GM18861 (cell line): Measurements from ENCODE around the gene ENTREP3.
"Not testable (repeated sequence)": the region's sequence is repeated elsewhere in the genome, so short reads cannot be mapped to it uniquely, and the experiment has no call there.

ENCODE experiments used
- ATAC-seq: cut with Tn5 transposase; IDR thresholded peaks from one replicate; pipeline ENCODE4 v1.9.1; 2021; ENCODE audit not compliant: unreplicated experiment

ENTREP3 gene

DNA sequence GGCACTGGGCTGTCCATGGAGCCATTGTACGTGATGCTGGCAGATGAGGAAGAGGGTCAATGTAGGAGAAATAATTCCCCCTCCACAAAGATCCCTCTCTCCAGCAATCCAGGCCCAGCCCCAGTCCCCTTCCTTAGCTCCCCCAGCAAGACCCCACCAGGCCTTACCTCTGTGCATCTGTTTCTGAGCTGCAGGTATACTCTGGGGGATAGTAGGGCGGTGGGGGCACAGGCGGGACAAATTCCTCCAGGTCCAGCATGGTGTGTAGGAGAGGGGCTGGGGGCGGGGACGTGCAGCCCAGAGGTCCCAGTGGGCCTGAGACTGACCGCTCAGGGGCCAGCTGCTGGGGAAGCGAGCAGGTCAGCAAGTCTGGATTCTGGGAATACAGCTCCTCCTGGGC, 3.7 kb downstream of the ENTREP3 start:
- ATAC-seq, result no peak

DNA sequence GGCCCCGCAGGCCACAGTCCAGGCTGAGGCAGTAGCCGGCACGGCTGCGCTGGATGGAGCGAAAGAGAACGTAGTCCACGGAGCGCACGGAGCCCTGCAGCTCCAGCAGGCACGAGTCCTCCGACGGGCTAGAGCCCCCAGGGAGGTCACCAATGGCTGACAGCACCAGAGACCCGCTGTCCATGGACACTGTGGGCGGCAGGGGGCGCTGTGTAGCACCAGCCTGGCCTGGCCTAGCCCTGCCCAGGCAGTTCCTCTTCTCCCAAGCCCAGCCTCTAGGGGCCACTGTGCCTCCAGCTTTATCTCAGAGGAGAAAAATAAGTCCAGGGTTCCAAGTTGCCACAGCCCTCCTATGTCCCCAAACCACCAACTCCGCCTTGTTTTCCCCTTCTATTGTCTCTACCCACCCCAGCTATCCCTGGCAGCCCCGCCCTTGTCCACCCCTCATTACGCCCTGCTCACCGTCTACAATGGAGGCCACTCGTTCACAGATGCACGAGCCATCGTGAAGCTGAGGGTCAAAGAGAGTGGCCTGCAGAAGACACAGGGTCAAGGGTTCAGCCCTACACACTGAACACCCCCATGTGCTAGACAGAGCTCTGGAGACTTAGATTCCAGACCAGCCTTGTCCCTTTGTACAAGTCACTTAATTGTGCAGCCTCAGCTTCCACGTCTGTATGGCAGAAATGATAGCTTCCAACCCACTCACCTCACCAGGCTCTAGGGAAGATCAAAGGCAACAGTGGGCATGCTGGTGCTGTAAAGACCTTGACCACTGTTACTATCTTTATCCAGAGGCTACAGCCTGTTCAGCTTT, 4.4 kb downstream of the ENTREP3 start:
- ATAC-seq, result peak; percentile 65

DNA sequence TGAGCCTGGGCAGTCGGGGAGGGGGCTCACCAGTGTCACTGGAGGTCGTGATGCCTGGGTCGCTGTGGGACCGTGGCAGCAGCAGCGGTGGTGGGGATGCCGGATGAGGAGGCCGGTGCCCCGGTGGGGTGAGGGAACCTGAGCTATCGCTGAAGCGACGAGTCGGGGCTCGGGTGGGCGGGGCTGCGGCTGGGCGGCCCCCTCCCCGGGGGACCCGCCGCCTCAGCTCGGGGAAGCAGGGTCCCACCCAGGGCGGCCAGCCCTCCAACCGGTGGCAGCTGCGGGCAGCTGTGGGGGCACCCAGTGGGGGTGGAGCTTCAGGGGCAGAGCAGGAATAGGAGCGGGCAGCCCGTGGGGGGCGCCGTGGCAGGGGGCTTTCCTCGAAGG, 5.0 kb downstream of the ENTREP3 start:
- peak; percentile 10 for ATAC-seq

DNA sequence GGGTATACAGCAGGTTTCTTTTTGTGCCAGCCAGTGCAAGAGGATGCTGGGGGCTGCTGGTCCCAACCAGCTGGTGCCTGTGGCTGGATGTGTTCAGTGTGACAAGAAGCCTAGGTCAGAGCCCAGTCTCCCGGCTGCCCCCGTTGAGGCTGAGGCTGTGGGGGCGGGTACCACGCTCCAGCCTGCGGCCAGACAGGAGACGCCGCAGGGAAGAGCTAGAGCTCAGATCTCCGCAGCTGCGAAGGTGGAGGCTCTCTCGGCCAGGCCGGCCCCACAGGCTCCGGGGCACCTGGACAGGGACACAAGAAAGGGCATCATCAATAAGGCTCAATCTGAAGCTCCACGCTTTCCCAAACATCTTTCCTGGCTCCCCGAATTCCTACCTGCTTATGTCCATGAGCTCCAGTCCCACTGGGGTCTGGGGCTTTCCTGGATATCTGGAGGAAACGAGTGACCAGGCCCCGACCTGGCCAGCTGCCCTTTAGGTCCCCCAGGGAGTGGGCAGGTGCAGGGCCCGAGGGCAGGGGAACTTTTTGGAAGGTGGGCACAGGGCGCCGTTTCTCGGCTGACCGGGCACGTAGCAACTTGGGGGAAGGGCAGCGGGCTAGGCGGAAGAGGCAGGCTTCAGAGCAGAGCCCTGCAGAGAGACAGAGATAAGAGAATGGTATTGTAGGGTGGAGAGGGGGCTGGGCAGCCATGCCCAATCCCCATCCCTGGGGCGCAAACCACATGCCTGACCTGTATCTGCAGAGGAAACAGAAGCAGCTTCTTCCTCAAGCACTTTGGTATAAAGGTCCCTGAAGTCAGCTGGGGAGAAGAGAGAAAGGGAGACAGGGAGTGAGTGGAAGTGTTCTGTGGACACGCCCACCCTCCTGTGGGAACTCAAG, 7.4 kb downstream of the ENTREP3 start:
- ATAC-seq, result no peak

DNA sequence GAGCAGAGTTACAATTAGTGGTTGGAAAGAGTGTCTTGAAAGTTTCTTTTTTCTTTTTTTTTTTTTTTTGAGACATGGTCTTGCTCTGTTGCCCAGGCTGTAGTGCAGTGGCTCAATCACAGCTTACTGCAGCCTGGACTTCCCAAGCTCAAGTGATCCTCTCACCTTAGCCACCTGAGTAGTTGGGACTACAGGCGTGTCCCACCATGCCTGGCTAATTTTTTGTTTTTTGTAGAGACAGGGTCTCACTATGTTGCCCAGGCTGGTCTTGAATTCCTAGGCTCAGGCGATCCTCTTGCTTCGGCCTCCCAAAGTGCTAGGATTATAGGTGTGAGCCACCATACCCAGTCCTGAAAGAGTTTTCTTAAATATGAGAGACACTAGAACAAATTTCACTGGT, 8.5 kb downstream of the ENTREP3 start:
- ATAC-seq, result not testable (repeated sequence)

DNA sequence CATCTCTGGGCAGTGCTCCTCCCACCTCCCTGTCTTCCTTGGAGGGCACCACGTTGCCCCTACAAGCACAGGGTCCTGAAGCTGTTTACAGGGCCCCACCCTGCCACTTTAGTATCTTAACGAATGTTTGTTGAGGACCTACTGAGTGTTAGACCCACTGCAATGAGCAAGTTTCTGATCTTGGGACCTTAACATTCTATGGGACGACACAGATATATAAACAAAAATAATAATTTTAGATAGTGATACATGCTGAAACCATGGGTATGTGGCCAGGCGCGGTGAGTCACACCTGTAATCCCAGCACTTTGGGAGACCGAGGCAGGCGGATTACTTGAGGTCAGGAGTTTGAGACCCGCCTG, 10.1 kb downstream of the ENTREP3 start:
- ATAC-seq, result no peak

DNA sequence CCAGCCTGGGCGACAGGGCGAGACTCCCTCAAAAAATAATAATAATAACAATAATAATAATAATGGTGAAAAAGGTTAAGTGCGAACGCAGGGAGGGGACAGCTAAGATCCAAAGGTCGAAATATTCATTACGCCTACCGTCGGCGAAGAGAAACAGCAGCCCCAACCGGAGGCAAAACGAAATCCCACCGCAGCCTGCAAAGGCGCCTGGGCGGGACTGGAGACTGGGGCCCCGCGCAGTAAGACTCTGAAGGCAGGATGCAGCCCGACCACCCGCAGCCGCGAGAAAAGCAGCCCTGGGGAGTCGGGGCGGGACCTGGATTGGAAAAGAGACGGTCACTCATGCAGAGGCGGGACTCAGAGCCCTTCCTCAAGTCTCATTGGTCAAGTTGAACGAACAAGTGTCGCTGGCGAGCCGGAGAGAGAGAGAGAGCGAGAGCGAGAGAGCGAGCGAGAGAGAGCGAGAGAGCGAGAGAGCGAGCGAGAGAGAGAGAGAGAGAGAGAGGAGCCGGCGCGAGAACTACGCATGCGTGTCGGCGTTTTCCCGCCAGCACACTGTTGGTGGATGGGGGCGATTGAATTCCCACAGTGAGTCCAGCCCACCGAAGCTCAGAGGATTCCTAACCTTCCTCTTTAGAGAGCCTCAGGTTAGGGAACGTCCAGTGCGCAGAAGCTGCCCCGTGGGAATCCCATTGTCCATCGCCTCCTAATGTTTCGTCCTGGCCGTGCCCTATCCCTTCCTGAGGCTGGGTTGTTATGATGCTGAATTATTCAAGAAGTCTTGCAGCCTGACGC, 10.7 kb downstream of the ENTREP3 start:
- peak; percentile 66 for ATAC-seq

DNA sequence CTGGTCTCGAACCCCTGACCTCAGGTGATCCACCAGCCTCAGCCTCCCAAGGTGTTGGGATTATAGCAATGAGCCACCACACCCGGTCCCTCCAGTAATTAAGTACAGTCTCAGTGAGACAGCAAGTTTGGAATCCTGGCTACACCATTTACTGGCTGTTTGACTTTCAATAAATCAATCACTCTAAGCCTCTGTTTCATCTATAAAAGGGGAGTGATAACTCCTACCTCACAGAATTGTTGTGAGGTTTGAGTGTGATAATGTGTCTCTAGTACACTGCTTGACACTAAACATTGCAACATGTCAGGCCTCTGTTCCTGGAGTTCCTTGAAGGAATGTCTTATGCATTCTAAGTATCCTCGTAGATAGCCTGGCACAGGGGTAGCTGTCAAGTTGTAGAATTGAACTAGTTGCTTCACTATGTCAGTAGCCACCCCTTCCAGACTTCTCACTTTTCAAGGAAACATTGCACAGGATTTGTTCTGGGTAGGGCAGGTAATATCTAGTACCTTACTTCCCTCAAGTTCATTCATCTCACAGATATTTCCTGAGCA, 12.4 kb downstream of the ENTREP3 start:
- ATAC-seq, result no peak

DNA sequence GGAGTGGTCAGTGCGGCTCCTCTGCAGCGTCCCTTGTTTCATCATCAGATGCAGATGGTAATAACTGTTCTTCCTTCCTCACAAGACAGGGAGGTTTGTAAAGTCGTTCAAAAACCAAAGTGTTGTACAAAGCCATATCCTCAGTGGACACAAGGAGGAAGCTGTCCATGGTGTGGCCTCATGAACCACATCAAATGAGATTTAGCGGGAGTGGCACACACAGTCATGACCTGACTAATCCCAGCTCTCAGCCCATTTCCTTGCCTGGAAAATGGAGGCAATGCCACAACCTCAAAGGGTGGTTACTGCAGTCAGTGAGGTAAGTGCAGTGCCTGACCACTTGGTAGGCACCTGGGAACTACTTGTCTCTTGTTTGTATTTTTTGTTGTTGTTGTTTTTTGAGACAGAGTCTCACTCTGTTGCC, 13.4 kb downstream of the ENTREP3 start:
- ATAC-seq, result no peak

DNA sequence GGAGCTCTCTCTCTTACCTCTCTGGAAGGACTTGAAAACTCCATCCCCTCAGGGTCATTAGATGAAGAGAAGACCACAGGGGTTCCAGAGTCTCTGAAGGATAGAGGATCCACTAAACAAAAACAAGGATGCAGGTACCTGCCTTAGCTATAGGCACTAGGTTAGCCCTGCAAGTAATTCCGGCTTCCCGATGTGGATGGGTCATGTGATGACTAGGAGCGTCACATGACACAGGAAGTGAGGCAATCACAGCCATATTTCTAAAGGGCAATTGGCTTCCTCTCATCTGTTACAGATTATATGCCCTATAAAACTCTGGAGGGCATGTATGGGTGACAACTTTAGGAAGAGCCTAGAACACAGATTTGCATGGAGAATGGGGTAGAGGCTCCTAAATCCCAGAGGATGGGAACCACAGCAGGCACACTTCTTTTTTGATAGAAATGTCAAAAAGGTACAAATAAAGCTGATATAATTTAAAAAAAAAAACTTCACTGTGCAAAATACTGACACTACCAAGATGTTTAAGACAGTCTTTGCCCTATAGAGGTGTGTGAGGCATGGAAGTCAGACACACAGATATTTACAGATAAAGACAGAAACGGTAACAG, 14.1 kb downstream of the ENTREP3 start:
- no peak for ATAC-seq

DNA sequence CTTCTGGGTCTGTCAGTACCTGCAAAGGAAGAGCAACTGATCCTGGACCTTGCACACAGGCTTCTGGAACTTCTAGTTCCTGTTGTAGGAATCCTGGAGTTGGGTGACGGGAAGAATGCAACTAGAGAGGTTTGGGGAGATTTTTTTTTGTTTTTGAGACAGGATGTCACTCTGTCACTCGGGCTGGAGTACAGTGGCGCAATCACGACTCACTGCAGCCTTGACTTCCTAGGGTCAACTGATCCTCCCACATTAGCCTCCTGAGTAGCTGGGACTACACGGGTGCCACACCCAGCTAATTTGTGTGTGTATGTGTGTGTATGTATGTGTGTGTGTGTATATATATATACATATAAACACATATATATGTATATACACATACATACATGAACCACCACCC, 18.8 kb downstream of the ENTREP3 start:
- ATAC-seq, result no peak

DNA sequence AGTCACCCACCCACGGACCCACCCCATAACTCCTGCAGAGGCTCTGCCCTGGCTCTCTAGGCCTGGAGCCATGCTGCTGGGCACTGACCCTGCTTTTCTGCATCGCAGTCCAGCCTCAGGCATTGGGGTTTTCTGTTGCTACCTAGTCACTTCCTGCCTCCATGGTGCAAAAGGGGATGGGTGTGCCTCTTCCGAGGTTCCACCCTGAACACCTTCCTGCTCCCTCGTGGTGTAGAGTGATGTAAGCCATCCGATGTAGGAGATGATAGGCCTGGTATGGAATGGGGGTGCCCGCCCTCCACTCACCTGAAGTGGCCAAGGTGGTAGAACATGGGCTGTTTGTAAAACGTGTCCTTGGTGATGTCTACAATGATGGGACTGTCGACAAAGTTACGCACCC, 19.9 kb downstream of the ENTREP3 start:
- not testable (repeated sequence) for ATAC-seq

DNA sequence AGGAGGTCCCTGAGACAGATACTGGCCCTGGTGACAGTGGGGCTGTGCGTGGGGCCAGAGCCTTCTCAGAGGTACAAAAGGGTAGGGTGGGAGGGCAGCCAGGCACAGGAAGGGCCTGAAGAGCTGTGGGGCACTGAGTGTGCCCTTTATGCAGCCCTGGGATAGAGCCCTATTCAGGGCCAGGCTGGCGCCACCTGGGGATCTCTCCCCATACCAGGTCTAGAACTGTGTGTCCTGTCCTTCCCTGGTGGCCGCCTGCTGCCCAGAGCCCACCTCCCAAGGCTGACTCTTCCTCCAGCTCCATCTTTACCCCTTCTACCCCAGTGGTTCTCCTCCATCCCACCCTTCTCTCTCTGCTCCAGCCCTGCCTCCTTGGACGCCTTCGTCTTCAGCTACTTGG, 21.8 kb downstream of the ENTREP3 start:
- not testable (repeated sequence) for ATAC-seq

DNA sequence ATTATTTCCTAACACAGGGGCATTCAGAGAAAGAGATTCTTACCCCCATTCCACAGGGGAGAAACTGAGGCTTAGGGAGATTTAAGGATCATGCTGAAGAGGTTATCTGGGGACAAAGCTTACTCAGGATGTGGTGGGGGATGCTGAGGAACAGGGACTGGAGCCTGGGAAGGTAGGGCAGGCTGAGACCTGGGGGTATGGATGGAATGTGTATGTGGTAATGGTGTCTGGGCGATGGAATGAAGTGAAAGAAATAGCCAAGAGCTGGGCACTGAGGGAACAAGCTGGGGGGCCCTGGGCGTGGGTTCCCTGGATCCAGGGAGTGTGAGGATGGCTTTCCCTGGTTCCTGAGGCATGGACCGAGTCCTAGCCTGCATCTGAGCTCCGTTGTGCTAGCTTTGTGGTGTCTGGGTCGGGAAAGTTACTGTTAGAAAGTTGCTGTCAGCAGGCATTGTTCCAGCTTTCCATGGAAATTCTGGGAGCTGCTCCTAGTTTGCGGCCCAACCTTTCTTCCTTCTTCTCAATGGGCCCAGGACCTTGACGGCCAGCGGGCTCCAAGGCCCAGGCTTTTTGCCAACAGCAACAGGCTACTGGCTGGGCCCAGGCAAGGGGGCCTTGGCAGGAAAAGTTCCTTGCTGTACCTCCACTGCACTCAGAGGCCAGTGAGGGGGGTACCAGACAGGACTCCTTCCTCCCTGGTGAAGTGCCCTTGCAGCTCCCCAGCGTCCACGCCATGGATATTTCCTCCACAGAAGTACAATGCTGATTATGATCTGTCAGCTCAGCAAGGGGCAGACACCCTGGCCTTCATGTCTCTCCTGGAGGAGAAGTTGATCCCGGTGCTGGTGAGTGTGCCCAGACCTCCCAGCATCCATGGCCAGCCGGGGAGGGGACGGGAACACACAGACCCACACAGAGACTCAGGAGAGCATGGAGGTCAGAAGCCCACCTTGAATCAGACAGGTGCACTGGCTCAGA, 23.0 kb downstream of the ENTREP3 start:
- not testable (repeated sequence) for ATAC-seq

DNA sequence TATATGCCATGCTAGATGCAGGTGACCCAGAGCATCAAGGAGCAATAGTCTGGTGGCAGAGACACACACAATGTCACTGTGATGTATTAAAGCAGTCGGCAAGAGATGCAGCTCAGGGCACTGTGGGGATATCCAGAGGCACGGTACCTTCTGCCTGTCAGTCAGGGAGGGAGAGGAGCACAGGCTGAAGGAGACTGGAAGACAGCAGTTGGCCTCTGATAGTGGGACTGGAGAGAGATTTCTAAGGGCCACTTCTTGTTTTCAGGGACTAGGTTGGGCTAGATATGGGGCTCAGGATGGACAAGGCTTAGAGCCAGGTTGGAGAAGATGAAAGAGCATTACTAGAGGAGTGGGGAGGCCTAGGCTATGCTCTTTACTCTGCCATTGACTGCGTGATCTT, 24.0 kb downstream of the ENTREP3 start:
- ATAC-seq, result not testable (repeated sequence)

DNA sequence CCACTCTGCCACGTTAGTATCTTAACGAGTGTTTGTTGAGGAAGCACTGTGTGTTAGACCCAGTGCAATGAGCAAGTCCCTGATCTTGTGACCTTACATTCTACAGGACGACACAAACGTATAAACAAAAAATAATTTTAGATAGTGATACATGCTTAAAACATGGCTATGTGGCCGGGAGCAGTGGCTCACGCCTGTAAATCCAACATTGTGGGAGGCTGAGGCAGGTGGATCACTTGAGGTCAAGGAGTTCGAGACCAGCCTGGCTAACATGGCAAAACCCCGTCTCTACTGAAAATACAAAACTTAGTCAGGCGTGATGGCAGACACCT, 27.2 kb downstream of the ENTREP3 start:
- no peak for ATAC-seq

DNA sequence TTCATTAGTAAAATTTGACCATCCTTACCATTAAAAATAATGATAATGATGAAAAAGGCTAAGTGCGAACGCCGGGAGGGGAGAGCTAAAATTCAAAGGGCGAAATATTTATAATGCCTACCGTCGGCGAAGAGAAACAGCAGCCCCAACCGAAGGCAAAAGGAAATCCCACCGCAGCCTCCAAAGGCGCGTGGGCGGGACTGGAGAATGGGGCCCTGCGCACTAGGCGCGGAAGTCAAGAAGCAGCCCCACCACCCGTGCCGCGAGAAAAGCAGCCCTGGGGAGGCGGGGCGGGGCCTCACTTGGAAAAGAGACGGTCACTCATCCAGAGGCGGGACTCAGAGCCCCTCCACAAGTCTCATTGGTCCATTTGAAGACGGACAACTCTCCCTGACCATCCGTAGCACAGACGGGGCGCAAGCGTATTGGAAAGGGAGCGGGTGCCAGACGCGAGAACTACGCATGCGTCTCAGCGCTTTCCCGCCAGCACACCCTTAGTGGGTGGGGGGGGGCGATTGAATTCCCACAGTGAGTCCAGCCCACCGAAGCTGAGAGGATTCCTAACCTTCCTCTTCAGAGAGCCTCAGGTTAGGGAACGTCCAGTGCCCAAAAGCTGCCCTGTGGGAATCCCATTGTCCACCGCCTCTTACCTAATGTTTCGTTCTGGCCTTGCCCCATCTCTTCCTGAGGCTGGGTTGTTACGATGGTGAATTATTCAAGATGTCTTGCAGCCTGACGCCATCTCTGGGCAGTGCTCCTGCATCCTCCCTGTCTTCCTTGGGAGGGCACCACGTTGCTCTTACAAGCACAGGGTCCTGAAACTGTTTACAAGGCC, 27.8 kb downstream of the ENTREP3 start:
- peak; percentile 84 for ATAC-seq

DNA sequence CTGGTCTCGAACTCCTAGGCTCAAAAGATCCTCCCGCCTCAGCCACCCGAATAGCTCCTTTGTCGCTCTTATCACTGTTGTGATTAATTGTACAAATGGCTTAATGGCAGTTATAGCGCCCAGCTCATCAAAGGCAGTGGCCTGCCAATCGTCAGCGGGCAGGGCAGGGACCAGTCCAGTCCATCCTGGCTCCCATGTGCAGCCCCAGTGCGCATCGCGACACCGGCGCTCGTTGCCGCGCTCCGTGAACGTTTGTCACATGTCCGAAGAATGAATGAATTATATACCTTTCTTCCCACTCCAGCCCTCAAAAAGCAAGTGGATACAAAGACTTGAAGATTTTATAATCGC, 28.4 kb downstream of the ENTREP3 start:
- ATAC-seq, result no peak
